NB4 (cell line): ENCODE data around the gene LCE1F.

Experiments
- POLR2A ChIP-seq: IDR thresholded peaks from 2 replicates; pipeline ENCODE4 v1.6.1; 2011; ENCODE audit warnings: mild to moderate bottlenecking; ENCODE audit not compliant: insufficient read length; ENCODE audit errors: extremely low read depth
- TF ChIP-seq, protein P1 (sequence below): IDR thresholded peaks from one replicate; pipeline ENCODE4 v1.5.1; 2012; ENCODE audit warnings: low read depth, low read length

GRCh38 chr1:152752225-152752624 is 22.7 kb upstream of the LCE1F start:
- TF ChIP-seq, protein P1, sequence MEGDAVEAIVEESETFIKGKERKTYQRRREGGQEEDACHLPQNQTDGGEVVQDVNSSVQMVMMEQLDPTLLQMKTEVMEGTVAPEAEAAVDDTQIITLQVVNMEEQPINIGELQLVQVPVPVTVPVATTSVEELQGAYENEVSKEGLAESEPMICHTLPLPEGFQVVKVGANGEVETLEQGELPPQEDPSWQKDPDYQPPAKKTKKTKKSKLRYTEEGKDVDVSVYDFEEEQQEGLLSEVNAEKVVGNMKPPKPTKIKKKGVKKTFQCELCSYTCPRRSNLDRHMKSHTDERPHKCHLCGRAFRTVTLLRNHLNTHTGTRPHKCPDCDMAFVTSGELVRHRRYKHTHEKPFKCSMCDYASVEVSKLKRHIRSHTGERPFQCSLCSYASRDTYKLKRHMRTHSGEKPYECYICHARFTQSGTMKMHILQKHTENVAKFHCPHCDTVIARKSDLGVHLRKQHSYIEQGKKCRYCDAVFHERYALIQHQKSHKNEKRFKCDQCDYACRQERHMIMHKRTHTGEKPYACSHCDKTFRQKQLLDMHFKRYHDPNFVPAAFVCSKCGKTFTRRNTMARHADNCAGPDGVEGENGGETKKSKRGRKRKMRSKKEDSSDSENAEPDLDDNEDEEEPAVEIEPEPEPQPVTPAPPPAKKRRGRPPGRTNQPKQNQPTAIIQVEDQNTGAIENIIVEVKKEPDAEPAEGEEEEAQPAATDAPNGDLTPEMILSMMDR, result no peak
- no peak for TF ChIP-seq POLR2A
